ENCODE results near the gene RAI14.

Gene RAI14

GRCh38 chr5:34706084-34706483, 50.0 kb downstream of the RAI14 start:
- DNase-seq (ENCODE audit: extremely low spot score) = no peak
- POLR2A ChIA-PET = no interaction called here
- CTCF ChIA-PET = no interaction called here
- TF ChIP-seq ELF4 (IDR thresholded peaks at IDR 0.05) = no peak
- no peak for TF ChIP-seq PKNOX1 (IDR thresholded peaks at IDR 0.05)
- TF ChIP-seq SUZ12 (IDR thresholded peaks at IDR 0.05) = no peak
- no peak for TF ChIP-seq FOXK2 (IDR thresholded peaks at IDR 0.05)
- no peak for TF ChIP-seq TARDBP (IDR thresholded peaks at IDR 0.05)
- TF ChIP-seq L3MBTL2 (conservative IDR thresholded peaks at IDR 0.05) = no peak
- TF ChIP-seq ZNF384 (IDR thresholded peaks at IDR 0.05) = no peak
- no peak for TF ChIP-seq LEF1 (IDR thresholded peaks at IDR 0.05; ENCODE audit: borderline replicate concordance)
- no peak for TF ChIP-seq FOXA1 (IDR thresholded peaks at IDR 0.05)
- TF ChIP-seq NFRKB (IDR thresholded peaks at IDR 0.05) = no peak
- TF ChIP-seq HDGF (IDR thresholded peaks at IDR 0.05; ENCODE audit: borderline replicate concordance) = no peak
- no peak for TF ChIP-seq SP1 (IDR thresholded peaks at IDR 0.05)
- no peak for TF ChIP-seq FOXM1 (IDR thresholded peaks at IDR 0.05; ENCODE audit: borderline replicate concordance)
- TF ChIP-seq ARNT (IDR thresholded peaks at IDR 0.05) = no peak
- no peak for TF ChIP-seq CTBP1 (IDR thresholded peaks at IDR 0.05; ENCODE audit: borderline replicate concordance)
- TF ChIP-seq BHLHE40 (IDR thresholded peaks at IDR 0.05; ENCODE audit: borderline replicate concordance) = no peak

- no peak for DNase-seq (ENCODE audit: extremely low spot score)
- POLR2A ChIA-PET = no interaction called here
- CTCF ChIA-PET = no interaction called here
- TF ChIP-seq SUZ12 (IDR thresholded peaks at IDR 0.05) (no peak), PKNOX1 (IDR thresholded peaks at IDR 0.05) (no peak), TARDBP (IDR thresholded peaks at IDR 0.05) (no peak), FOXM1 (IDR thresholded peaks at IDR 0.05; ENCODE audit: borderline replicate concordance) (no peak), L3MBTL2 (conservative IDR thresholded peaks at IDR 0.05) (no peak), HDGF (IDR thresholded peaks at IDR 0.05; ENCODE audit: borderline replicate concordance) (no peak), ZNF384 (IDR thresholded peaks at IDR 0.05) (no peak), ARNT (IDR thresholded peaks at IDR 0.05) (no peak), NFRKB (IDR thresholded peaks at IDR 0.05) (no peak), BHLHE40 (IDR thresholded peaks at IDR 0.05; ENCODE audit: borderline replicate concordance) (no peak), LEF1 (IDR thresholded peaks at IDR 0.05; ENCODE audit: borderline replicate concordance) (no peak), CTBP1 (IDR thresholded peaks at IDR 0.05; ENCODE audit: borderline replicate concordance) (no peak), FOXA1 (IDR thresholded peaks at IDR 0.05) (no peak), FOXK2 (IDR thresholded peaks at IDR 0.05) (no peak), ELF4 (IDR thresholded peaks at IDR 0.05) (no peak), SP1 (IDR thresholded peaks at IDR 0.05) (no peak)
Observed at GRCh38 chr5:34707451-34708107, 51.5 kb downstream of the RAI14 start.

DNA sequence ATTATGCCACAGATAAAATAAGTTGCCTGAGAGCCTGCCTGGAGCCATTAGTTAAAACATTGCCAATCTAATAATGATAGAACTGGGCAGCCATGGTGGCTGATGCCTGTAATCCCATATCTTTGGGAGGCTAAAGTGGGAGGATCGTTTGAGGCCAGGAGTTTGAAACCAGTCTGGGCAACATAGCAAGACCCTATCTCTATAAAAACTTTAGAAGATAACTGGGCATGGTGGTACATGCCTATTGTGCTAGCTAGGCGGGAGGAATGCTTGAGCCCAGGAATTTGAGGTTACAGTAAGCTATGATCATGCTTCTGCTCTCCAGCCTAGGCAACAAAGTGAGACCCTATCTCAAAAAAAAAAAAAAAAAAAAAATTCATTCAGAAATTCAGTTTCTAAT, 52.6 kb downstream of the RAI14 start:
- ChIA-PET CTCF (no interaction called here), POLR2A (no interaction called here)
- no peak for DNase-seq (ENCODE audit: extremely low spot score)
- TF ChIP-seq SUZ12 (IDR thresholded peaks at IDR 0.05) = no peak
- TF ChIP-seq ZNF384 (IDR thresholded peaks at IDR 0.05) = no peak
- TF ChIP-seq L3MBTL2 (conservative IDR thresholded peaks at IDR 0.05) = no peak
- no peak for TF ChIP-seq FOXK2 (IDR thresholded peaks at IDR 0.05)
- TF ChIP-seq SP1 (IDR thresholded peaks at IDR 0.05) = no peak
- no peak for TF ChIP-seq ARNT (IDR thresholded peaks at IDR 0.05)
- no peak for TF ChIP-seq FOXM1 (IDR thresholded peaks at IDR 0.05; ENCODE audit: borderline replicate concordance)
- TF ChIP-seq BHLHE40 (IDR thresholded peaks at IDR 0.05; ENCODE audit: borderline replicate concordance) = no peak
- no peak for TF ChIP-seq LEF1 (IDR thresholded peaks at IDR 0.05; ENCODE audit: borderline replicate concordance)
- no peak for TF ChIP-seq CTBP1 (IDR thresholded peaks at IDR 0.05; ENCODE audit: borderline replicate concordance)
- no peak for TF ChIP-seq NFRKB (IDR thresholded peaks at IDR 0.05)
- TF ChIP-seq ELF4 (IDR thresholded peaks at IDR 0.05) = no peak
- TF ChIP-seq HDGF (IDR thresholded peaks at IDR 0.05; ENCODE audit: borderline replicate concordance) = no peak

- no peak for TF ChIP-seq FOXM1 (IDR thresholded peaks at IDR 0.05; ENCODE audit: borderline replicate concordance)
- no peak for TF ChIP-seq FOXA1 (IDR thresholded peaks at IDR 0.05)
- TF ChIP-seq ZNF384 (IDR thresholded peaks at IDR 0.05) = no peak
- TF ChIP-seq BHLHE40 (IDR thresholded peaks at IDR 0.05; ENCODE audit: borderline replicate concordance) = no peak
- no peak for DNase-seq (ENCODE audit: extremely low spot score)
- CTCF ChIA-PET = interaction anchor here (1.1 kb wide), 1 partner anchor 187 kb away, joined by 4 read pairs; no protein-coding TSS in a partner anchor
- POLR2A ChIA-PET = no interaction called here
Observed at GRCh38 chr5:34709861-34710673, 53.9 kb downstream of the RAI14 start.

DNA sequence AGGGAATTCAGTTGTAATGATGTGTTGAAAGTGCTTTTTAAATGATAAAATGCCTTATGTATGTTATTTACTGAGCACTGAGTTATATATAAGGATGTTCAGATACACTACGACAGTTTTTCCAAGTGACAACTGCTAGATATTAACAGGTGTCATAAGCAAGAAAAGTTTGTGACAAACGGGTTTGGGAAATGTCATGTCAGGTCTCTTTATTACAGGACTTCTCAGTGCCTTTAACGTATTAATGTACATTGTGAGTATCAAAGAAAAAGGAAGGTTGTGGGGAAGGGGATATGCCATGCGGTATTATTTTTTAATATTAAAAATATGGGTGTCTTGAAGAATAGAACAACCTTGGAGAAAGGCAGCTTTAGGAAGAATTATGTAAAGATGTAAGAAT, 56.4 kb downstream of the RAI14 start:
- TF ChIP-seq BHLHE40 (IDR thresholded peaks at IDR 0.05; ENCODE audit: borderline replicate concordance) (no peak), LEF1 (IDR thresholded peaks at IDR 0.05; ENCODE audit: borderline replicate concordance) (no peak), CTBP1 (IDR thresholded peaks at IDR 0.05; ENCODE audit: borderline replicate concordance) (no peak), ELF4 (IDR thresholded peaks at IDR 0.05) (no peak), FOXK2 (IDR thresholded peaks at IDR 0.05) (no peak), FOXA1 (IDR thresholded peaks at IDR 0.05) (no peak), ZNF384 (IDR thresholded peaks at IDR 0.05) (no peak), FOXM1 (IDR thresholded peaks at IDR 0.05; ENCODE audit: borderline replicate concordance) (no peak), SP1 (IDR thresholded peaks at IDR 0.05) (no peak)
- no peak for DNase-seq (ENCODE audit: extremely low spot score)
- POLR2A ChIA-PET = no interaction called here
- CTCF ChIA-PET = no interaction called here

GRCh38 chr5:34715711-34716110, 59.6 kb downstream of the RAI14 start:
- no peak for DNase-seq (ENCODE audit: extremely low spot score)
- TF ChIP-seq ARNT (IDR thresholded peaks at IDR 0.05) (no peak), NFRKB (IDR thresholded peaks at IDR 0.05) (no peak), LEF1 (IDR thresholded peaks at IDR 0.05; ENCODE audit: borderline replicate concordance) (no peak), CTBP1 (IDR thresholded peaks at IDR 0.05; ENCODE audit: borderline replicate concordance) (no peak), SUZ12 (IDR thresholded peaks at IDR 0.05) (no peak), TARDBP (IDR thresholded peaks at IDR 0.05) (no peak), SP1 (IDR thresholded peaks at IDR 0.05) (no peak), HDGF (IDR thresholded peaks at IDR 0.05; ENCODE audit: borderline replicate concordance) (no peak), BHLHE40 (IDR thresholded peaks at IDR 0.05; ENCODE audit: borderline replicate concordance) (no peak), FOXM1 (IDR thresholded peaks at IDR 0.05; ENCODE audit: borderline replicate concordance) (no peak)
- CTCF ChIA-PET = interaction anchor here (0.6 kb wide), 1 partner anchor 22 kb away, joined by 3 read pairs; no protein-coding TSS in a partner anchor
- POLR2A ChIA-PET = no interaction called here

All from HEK293T (cell line).